SK-N-SH (cell line): ENCODE data around the gene PDE4D. TPM values are rescaled to one million over a fixed set of nuclear protein-coding genes. Genes with fewer than 3 reads are reported as not detected.

Experiments
- CTCF ChIA-PET: fragments of 300-600, 350-600 bp; formaldehyde crosslinking; extraction: SDS; loops from one replicate; lab custom pipeline; 2021; lab: Yijun Ruan, JAX
- POLR2A ChIA-PET: fragments of 350-600 bp; sonication (Branson Sonifier 250); formaldehyde crosslinking; extraction: SDS; loops from one replicate; lab custom pipeline; 2020; ENCODE audit warnings: antibody characterized with exemption, inconsistent platforms; lab: Yijun Ruan, JAX
- DNase-seq: peaks from one replicate; pipeline ENCODE4 v3.0.0; 2012
- H2AFZ ChIP-seq: fragments of 200-600 bp; sonication (generic); 2 replicates; pipeline ENCODE4 v1.8.1; 2016; ENCODE audit warnings: antibody characterized with exemption, mild to moderate bottlenecking, low read depth
- H3F3A ChIP-seq: fragments of 200-600 bp; sonication (generic); replicated peaks from 2 replicates; pipeline ENCODE3; 2016; ENCODE audit warnings: antibody characterized with exemption, mild to moderate bottlenecking; ENCODE audit not compliant: insufficient read depth
- H3K27ac ChIP-seq, 2 experiments: fragments of 200-500 bp in 1 of 2; fragments of 200-600 bp in 1 of 2; sonication (Bioruptor generic) in 1 of 2; sonication (generic), shearing (Covaris generic) in 1 of 2; 2 replicates each; pipeline versions ENCODE4 v1.5.1 to v1.6.1; 2014 to 2016; ENCODE audit warnings: low read depth in 2 of 2, inconsistent platforms in 1 of 2, low read length in 1 of 2, mild to moderate bottlenecking in 1 of 2, mixed read lengths in 1 of 2
- H3K27me3 ChIP-seq: fragments of 200-600 bp; sonication (generic), shearing (Covaris generic); 2 replicates; pipeline ENCODE4 v1.6.1; 2016; ENCODE audit warnings: mixed run types; ENCODE audit not compliant: insufficient read depth
- H3K36me3 ChIP-seq, 2 experiments: fragments of 200-500 bp in 1 of 2; fragments of 200-600 bp in 1 of 2; sonication (Bioruptor generic) in 1 of 2; sonication (generic) in 1 of 2; replicated peaks in 1 of 2; 2 replicates each; pipeline versions ENCODE3 to v1.5.1; 2014 to 2016; ENCODE audit warnings: low read length in 1 of 2, mild to moderate bottlenecking in 1 of 2; ENCODE audit not compliant: insufficient read depth in 2 of 2, control insufficient read depth in 1 of 2
- H3K4me1 ChIP-seq, 2 experiments: fragments of 200-500 bp in 1 of 2; fragments of 200-600 bp in 1 of 2; sonication (Bioruptor generic) in 1 of 2; sonication (generic), shearing (Covaris generic) in 1 of 2; 2 replicates each; pipeline versions ENCODE4 v1.5.1 to v1.6.1; 2014 to 2016; ENCODE audit warnings: low read depth in 1 of 2, low read length in 1 of 2, mixed run types in 1 of 2; ENCODE audit not compliant: insufficient read depth in 2 of 2, control insufficient read depth in 1 of 2
- H3K4me2 ChIP-seq: fragments of 200-600 bp; sonication (generic), shearing (Covaris generic); 2 replicates; pipeline ENCODE4 v1.6.1; 2017; ENCODE audit warnings: mixed run types
- H3K4me3 ChIP-seq, 2 experiments: fragments of 200-500 bp in 1 of 2; fragments of 200-600 bp in 1 of 2; sonication (Bioruptor generic) in 1 of 2; sonication (generic), shearing (Covaris generic) in 1 of 2; 2 replicates each; pipeline versions ENCODE4 v1.5.1 to v1.8.1; 2014 to 2016; ENCODE audit warnings: low read depth in 2 of 2, inconsistent platforms in 1 of 2, low read length in 1 of 2, mild to moderate bottlenecking in 1 of 2, mixed read lengths in 1 of 2, moderate library complexity in 1 of 2
- H3K79me2 ChIP-seq: fragments of 200-600 bp; sonication (generic); 2 replicates; pipeline ENCODE4 v1.8.1; 2017; ENCODE audit warnings: mild to moderate bottlenecking; ENCODE audit not compliant: insufficient read depth
- H3K9ac ChIP-seq: fragments of 200-600 bp; sonication (generic); 2 replicates; pipeline ENCODE4 v1.6.1; 2017; ENCODE audit warnings: mixed run types
- H3K9me2 ChIP-seq: fragments of 200-600 bp; sonication (generic); 2 replicates; pipeline ENCODE4 v1.6.1; 2017; ENCODE audit warnings: mixed run types
- H3K9me3 ChIP-seq: fragments of 200-600 bp; sonication (generic); 2 replicates; pipeline ENCODE4 v1.6.1; 2017; ENCODE audit warnings: mixed run types, mild to moderate bottlenecking, moderate library complexity
- H4K20me1 ChIP-seq: fragments of 200-600 bp; sonication (generic); 2 replicates; pipeline ENCODE4 v1.6.1; 2017; ENCODE audit warnings: mild to moderate bottlenecking, mixed run types; ENCODE audit not compliant: insufficient read depth
- CTCF ChIP-seq: fragments of 200-600 bp; sonication (generic); IDR thresholded peaks from 2 replicates; pipeline ENCODE4 v1.6.1; 2017; ENCODE audit warnings: antibody characterized with exemption, mild to moderate bottlenecking, moderate library complexity
- FOSL2 ChIP-seq: IDR thresholded peaks from 2 replicates; pipeline ENCODE4 v1.4.0; 2012; ENCODE audit warnings: low read depth, mild to moderate bottlenecking, moderate library complexity, borderline replicate concordance
- IRF3 ChIP-seq: fragments of 150-350 bp; IDR thresholded peaks from 2 replicates; pipeline ENCODE4 v1.6.1; 2016; ENCODE audit warnings: mild to moderate bottlenecking, low read depth, low read length
- MEF2A ChIP-seq: IDR thresholded peaks from 2 replicates; pipeline ENCODE4 v1.4.0; 2012; ENCODE audit warnings: low read depth, borderline replicate concordance
- MXI1 ChIP-seq: IDR thresholded peaks from 2 replicates; pipeline ENCODE4 v1.6.1; 2012; ENCODE audit warnings: mild to moderate bottlenecking, low read depth, low read length, improper control_type of control experiment
- POLR2AphosphoS5 ChIP-seq: IDR thresholded peaks from 2 replicates; pipeline ENCODE4 v1.6.1; 2012; ENCODE audit warnings: low read depth, low read length
- RAD21 ChIP-seq: IDR thresholded peaks from 2 replicates; pipeline ENCODE4 v1.6.1; 2012; ENCODE audit warnings: mild to moderate bottlenecking, low read length
- REST ChIP-seq: IDR thresholded peaks from 2 replicates; pipeline ENCODE4 v1.6.1; 2012; ENCODE audit warnings: mild to moderate bottlenecking, low read depth, low read length, moderate library complexity
- SMC3 ChIP-seq: IDR thresholded peaks from 2 replicates; pipeline ENCODE4 v1.6.1; 2012; ENCODE audit warnings: low read depth, low read length, improper control_type of control experiment
- TCF12 ChIP-seq: IDR thresholded peaks from 2 replicates; pipeline ENCODE4 v1.4.0; 2012
- TEAD4 ChIP-seq: IDR thresholded peaks from 2 replicates; pipeline ENCODE4 v1.4.0; 2012; ENCODE audit warnings: mild to moderate bottlenecking, borderline replicate concordance; ENCODE audit not compliant: insufficient read depth
- USF1 ChIP-seq: IDR thresholded peaks from 2 replicates; pipeline ENCODE4 v1.4.0; 2012; ENCODE audit warnings: low read depth, borderline replicate concordance
- YY1 ChIP-seq: IDR thresholded peaks from 2 replicates; pipeline ENCODE4 v1.4.0; 2012; ENCODE audit warnings: low read depth, mild to moderate bottlenecking
- WGBS: methylation state at CpG from one replicate; pipeline ENCODE4 v1.1.6; 2017; ENCODE audit warnings: low lambda C conversion rate; 5-methylcytosine and 5-hydroxymethylcytosine counted together
- polyA plus RNA-seq, 3 experiments: library from polyadenylated mRNA; depleted of rRNA; stranded (reverse); fragments of >200 nt; gene quantifications; 2 replicates each; pipeline ENCODE4 v1.2.3, GENCODE V29; 2012
- TF ChIP-seq, protein P1 (sequence below): IDR thresholded peaks from 2 replicates; pipeline ENCODE4 v1.4.0; 2012; ENCODE audit warnings: low read depth
- TF ChIP-seq, protein P2 (sequence below): IDR thresholded peaks from 2 replicates; pipeline ENCODE4 v1.4.0; 2012; ENCODE audit warnings: low read depth, borderline replicate concordance

The PDE4D gene
- polyA plus RNA-seq, 1 of the 3 experiments (the other 2 are of a cell fraction), result 2.4 TPM

DNA sequence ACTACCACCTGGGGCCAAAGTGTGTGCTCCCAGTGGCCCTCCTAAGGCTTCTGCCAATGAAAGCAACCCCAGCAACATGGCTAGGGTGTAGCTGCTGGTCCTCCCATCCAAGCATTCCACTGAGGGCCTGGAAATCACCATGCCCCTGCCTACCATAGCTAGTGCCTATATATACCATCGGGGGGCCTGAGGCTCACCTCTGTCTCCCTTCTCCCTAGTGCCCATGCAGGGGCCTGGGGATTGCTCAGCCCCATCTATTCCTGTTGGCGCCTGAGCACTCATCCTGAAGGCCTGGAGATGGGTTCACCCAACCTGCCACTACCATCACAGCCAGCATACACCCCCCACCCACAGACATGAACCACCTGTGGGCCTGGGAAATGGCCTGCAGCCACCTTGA, 943.3 kb downstream of the PDE4D start (continued):
- TF ChIP-seq, protein P1, sequence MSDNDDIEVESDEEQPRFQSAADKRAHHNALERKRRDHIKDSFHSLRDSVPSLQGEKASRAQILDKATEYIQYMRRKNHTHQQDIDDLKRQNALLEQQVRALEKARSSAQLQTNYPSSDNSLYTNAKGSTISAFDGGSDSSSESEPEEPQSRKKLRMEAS, result no peak
- no peak for TF ChIP-seq MXI1

GRCh38 chr5:58946230-58946629, 947.3 kb downstream of the PDE4D start:
- Histone ChIP-seq H4K20me1 (no peaks in the 10 kb centered on the region), H3K9me3 (no peaks in the 10 kb centered on the region), H3K4me2 (no peak overlapping the region), H3K4me3 (no peak overlapping the region), H3K27me3 (no peaks in the 10 kb centered on the region), H3K79me2 (no peaks in the 10 kb centered on the region), H2AFZ (no peak overlapping the region), H3K27ac (no peak overlapping the region), H3K9me2 (no peaks in the 10 kb centered on the region), H3K36me3 (no peaks in the 10 kb centered on the region), H3K9ac (no peak overlapping the region), H3K4me1 (no peaks in the 10 kb centered on the region)
- WGBS, result 93% methylated on average over 1 of the region's 1 CpG
- ChIA-PET CTCF (interaction anchor here (1.3 kb wide), 1 partner anchor 62 kb away, joined by 3 read pairs; no protein-coding TSS in a partner anchor), POLR2A (no interaction called here)
- DNase-seq, result no peak
- no peak for TF ChIP-seq YY1
- TF ChIP-seq, all 33 proteins: peak for 0
- H3F3A ChIP-seq, result no peaks in the 10 kb centered on the region

DNA sequence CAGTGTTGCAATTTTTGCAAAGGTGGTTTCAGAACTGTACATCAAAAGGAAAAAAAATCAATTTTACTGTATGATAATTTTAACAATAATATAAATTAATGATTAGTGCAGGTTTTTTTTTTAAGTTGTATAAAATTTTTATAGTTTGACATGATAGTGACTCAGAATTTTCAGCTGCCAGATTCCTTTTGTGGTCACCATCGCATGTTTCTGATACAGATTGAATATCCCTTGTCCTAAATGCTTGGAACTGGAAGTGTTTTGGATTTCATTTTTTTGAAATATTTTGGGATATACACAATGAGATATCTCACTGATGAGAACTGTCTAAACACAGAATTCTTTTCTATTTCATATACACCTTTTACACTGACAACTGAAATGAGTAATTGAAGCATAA, 949.3 kb downstream of the PDE4D start:
- Histone ChIP-seq H3K9me3 (no peaks in the 10 kb centered on the region), H3F3A (no peaks in the 10 kb centered on the region), H3K9ac (no peak overlapping the region), H3K36me3 (no peaks in the 10 kb centered on the region), H3K4me1 (no peaks in the 10 kb centered on the region), H3K9me2 (no peaks in the 10 kb centered on the region), H2AFZ (no peak overlapping the region), H3K27ac (no peak overlapping the region), H3K79me2 (no peaks in the 10 kb centered on the region), H3K4me2 (no peak overlapping the region), H4K20me1 (no peaks in the 10 kb centered on the region), H3K4me3 (no peak overlapping the region), H3K27me3 (no peaks in the 10 kb centered on the region)
- 50% methylated on average over 1 of the region's 1 CpG for WGBS
- DNase-seq, result no peak
- ChIA-PET CTCF (interaction anchor here (0.9 kb wide), 1 partner anchor 53 kb away, joined by 3 read pairs; no protein-coding TSS in a partner anchor), POLR2A (no interaction called here)
- TF ChIP-seq CTCF (no peak), MEF2A (no peak), TEAD4 (no peak), USF1 (no peak), TCF12 (no peak), FOSL2 (no peak), RAD21 (no peak), REST (no peak), SMC3 (no peak), IRF3 (no peak), POLR2AphosphoS5 (no peak)
- TF ChIP-seq, protein P1, result no peak
- TF ChIP-seq, protein P2, sequence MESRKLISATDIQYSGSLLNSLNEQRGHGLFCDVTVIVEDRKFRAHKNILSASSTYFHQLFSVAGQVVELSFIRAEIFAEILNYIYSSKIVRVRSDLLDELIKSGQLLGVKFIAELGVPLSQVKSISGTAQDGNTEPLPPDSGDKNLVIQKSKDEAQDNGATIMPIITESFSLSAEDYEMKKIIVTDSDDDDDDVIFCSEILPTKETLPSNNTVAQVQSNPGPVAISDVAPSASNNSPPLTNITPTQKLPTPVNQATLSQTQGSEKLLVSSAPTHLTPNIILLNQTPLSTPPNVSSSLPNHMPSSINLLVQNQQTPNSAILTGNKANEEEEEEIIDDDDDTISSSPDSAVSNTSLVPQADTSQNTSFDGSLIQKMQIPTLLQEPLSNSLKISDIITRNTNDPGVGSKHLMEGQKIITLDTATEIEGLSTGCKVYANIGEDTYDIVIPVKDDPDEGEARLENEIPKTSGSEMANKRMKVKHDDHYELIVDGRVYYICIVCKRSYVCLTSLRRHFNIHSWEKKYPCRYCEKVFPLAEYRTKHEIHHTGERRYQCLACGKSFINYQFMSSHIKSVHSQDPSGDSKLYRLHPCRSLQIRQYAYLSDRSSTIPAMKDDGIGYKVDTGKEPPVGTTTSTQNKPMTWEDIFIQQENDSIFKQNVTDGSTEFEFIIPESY, result no peak
